HG02642 (cell line): Measurements from ENCODE around the gene OR13C2.

Experiments
- ATAC-seq: cut with Tn5 transposase; IDR thresholded peaks from one replicate; pipeline ENCODE4 v1.9.1; 2021; ENCODE audit warnings: mild to moderate bottlenecking; ENCODE audit not compliant: unreplicated experiment, poor library complexity

OR13C2 gene

DNA sequence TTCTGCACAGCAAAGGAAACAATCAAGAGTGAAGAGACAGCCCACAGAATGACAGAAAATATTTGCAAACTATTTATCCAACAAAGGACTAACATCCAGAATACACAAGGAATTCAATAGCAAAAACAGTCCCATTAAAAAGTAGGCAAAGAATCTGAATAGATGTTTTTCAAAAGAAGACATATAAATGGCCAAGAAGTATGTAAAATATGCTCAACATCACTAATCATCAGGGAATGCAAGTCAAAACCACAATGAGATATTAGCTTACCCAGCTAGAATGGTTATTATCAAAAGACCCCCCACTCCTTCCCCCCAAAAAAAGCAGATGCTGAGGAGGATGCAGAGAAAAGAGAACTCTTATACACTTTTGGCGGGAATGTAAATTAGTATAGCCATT, 49.9 kb downstream of the OR13C2 start:
- ATAC-seq: no peak
